Stimulated activated CD8-positive, alpha-beta memory T cell treated with anti-CD3 and anti-CD28 coated beads, Interleukin-12 subunit alpha, Interleukin-12 subunit beta, amount 100 ng/mL, for 4 hours (primary cell): ENCODE data around the gene PRR23E.

Source experiments
- DNase-seq: peaks from one replicate; pipeline ENCODE4 v3.0.0-alpha.2; 2020; ENCODE audit warnings: low read depth

PRR23E gene

DNA sequence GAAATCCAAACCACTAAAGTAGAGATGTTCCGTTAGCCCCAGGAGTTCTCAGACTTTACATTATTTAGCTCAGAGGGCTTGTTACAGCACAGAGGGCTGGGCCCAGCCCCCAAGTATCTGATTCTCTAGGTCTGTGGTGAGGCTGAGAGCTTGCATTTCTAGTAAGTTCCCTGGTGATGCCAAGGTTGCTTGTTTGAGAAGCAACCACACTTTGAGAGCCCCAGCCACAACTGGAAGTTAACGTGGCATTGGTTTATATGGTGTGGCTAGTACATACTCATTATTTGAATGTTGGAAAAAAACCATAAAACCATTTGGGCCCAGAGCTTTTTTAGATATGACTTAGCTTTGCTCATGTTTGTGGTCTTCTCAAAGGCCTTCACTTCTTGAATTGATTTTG lies 35.9 kb downstream of the PRR23E start:
- no peak for DNase-seq

DNA sequence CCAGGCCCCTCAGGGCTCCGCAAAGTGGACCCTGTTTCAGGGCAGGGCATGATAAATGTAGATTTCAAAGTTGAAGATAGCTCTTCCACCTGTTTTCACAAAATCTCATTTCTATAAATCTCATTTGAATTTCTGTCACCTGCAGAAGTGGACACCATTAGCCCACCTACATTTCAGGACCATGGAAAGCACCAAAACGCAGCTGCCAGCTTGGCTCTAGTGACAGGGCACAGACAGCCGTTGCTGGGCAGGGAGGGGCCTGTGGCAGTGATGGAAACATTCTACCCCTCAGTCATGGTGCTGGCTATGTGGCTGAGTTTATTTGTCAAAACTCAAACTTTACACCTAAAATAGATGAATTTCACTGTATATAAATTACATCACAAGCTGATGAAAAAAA lies 40.4 kb downstream of the PRR23E start:
- no peak for DNase-seq

DNA sequence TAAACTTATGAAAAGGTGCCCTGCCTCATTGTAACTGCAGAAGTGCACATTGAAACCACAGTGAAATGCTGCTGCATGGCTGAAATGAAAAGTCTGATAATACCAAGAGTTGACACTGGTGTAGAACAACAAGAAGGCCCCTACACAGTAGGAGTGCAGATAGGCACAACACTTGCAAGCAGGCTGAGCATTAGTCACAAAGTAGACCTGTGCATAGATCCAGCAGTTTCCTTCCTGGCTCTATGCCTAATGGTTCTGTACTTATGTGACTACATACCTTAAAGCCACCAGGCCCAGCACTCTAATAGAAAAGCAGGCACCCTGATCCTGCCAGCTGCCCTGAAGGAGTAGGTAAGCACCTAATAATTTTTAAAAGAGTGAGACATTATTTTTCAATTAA lies 41.8 kb downstream of the PRR23E start:
- no peak for DNase-seq

DNA sequence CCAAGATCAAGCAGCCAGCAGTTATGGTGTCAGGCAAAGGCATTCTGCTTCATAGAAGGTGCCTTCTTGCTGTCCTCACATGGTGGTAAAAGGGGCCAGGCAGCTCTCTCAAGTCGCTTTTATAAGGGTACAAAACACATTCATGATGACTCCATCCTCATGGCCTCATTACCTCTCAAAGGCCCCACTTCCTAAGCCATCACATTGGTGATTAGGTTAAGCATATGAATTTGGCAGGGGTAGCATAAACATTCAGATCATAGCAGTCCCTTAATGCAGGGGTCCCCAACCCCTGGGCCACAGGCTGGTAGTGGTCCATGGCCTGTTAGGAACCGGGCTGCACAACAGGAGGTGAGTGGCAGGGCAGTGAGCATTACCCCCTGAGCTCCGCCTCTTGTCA lies 42.8 kb downstream of the PRR23E start:
- DNase-seq = no peak

DNA sequence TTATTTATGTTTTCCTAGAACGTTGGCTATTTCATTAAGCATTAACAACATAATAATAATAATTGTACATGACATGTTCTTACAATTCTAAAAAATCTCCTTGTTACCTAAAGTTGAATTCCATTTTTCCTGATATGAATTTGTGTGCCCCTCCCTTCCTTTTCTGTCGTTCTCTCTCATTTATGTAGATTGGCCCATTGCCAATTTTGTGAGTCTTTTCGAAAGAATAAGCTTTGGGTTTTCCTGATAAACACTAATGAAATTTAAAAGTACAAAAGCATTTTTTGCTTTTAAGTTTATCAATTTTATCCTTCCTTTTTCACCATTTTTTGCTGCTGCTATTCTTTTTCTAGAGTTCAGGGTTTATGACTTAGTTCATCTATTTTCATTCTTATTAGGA lies 44.9 kb downstream of the PRR23E start:
- DNase-seq = no peak

DNA sequence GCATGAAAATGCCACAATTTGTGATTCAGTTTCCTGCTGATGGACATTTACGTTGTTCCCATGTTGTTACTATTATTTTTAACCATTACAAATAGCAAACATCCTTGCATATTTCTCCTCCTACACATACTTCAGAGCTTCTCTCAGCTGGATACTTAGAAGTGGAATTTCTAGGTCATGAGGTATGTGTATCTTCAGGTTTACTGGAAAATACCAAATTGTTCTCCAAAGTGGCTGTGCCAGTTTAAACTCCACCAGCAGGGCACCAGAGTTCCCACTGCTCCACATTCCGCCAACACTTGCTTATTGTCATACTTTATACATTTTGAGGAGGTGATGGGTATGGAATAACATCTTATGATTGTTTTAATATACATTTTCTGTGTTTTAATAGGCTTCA lies 45.7 kb downstream of the PRR23E start:
- DNase-seq = no peak

DNA sequence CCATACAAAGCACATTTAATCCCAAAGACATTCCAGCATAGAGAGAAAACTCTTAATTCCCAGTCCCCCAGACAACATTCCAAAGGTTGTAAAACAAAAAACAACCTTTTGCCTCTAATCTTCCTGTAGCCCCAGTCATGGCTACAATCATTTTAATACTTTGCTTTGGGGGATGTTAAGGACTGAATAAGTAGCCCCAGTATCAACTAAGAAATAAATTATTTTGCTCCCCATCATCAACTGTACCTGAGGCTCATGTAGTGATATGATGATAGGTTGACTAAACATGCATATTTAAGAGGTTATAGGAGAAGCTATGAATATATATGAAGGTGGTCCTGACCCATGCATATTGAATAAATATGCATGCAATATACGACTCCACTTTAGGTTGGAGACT lies 54.4 kb downstream of the PRR23E start:
- DNase-seq = no peak
